DOHH2 (cell line): Measurements from ENCODE around the gene C10orf105.

Experiments used
- H3F3A ChIP-seq: fragments of 200-600 bp; sonication (generic), shearing (Covaris generic); 2 replicates; pipeline ENCODE4 v1.6.0; 2016; ENCODE audit warnings: antibody characterized with exemption, mild to moderate bottlenecking; ENCODE audit not compliant: control insufficient read depth, insufficient read depth
- H3K27ac ChIP-seq: fragments of 200-600 bp; sonication (generic); 2 replicates; pipeline ENCODE4 v1.5.1; 2014; ENCODE audit warnings: low read depth, mild to moderate bottlenecking, low read length, moderate library complexity
- H3K27me3 ChIP-seq: fragments of 200-600 bp; sonication (generic); 2 replicates; pipeline ENCODE4 v1.6.1; 2014; ENCODE audit warnings: mild to moderate bottlenecking, low read length, mixed read lengths; ENCODE audit not compliant: control insufficient read depth
- H3K36me3 ChIP-seq: fragments of 200-600 bp; sonication (generic); 2 replicates; pipeline ENCODE4 v1.6.1; 2014; ENCODE audit warnings: mild to moderate bottlenecking, low read length, moderate library complexity, mixed read lengths; ENCODE audit not compliant: control insufficient read depth
- H3K4me1 ChIP-seq: fragments of 200-600 bp; sonication (generic); 2 replicates; pipeline ENCODE4 v1.6.1; 2014; ENCODE audit warnings: mild to moderate bottlenecking, low read length, mixed read lengths; ENCODE audit not compliant: control insufficient read depth
- H3K4me2 ChIP-seq: fragments of 200-600 bp; sonication (generic); 2 replicates; pipeline ENCODE4 v1.6.0; 2014; ENCODE audit warnings: mild to moderate bottlenecking, low read length, moderate library complexity
- H3K4me3 ChIP-seq: fragments of 200-600 bp; sonication (generic); 2 replicates; pipeline ENCODE4 v1.5.1; 2014; ENCODE audit warnings: mild to moderate bottlenecking, low read length, mixed read lengths
- H3K79me2 ChIP-seq: fragments of 200-600 bp; sonication (generic); 2 replicates; pipeline ENCODE4 v1.6.1; 2014; ENCODE audit warnings: mild to moderate bottlenecking, low read length, mixed read lengths; ENCODE audit not compliant: control insufficient read depth
- H3K9me2 ChIP-seq: fragments of 200-600 bp; sonication (generic); replicated peaks from 2 replicates; pipeline ENCODE4 v1.6.1; 2014; ENCODE audit warnings: mild to moderate bottlenecking, low read length, mixed read lengths; ENCODE audit not compliant: control insufficient read depth
- H3K9me3 ChIP-seq: fragments of 200-600 bp; sonication (generic); 2 replicates; pipeline ENCODE4 v1.6.1; 2014; ENCODE audit warnings: antibody characterized with exemption, low read length, mixed read lengths; ENCODE audit not compliant: control insufficient read depth, insufficient read depth
- H4K20me1 ChIP-seq: fragments of 200-600 bp; sonication (generic); 2 replicates; pipeline ENCODE4 v1.6.0; 2014; ENCODE audit warnings: low read depth, mild to moderate bottlenecking, antibody characterized with exemption, low read length, moderate library complexity; ENCODE audit not compliant: control insufficient read depth, insufficient read depth
- CTCF ChIP-seq: fragments of 200-600 bp; sonication (generic); IDR thresholded peaks from one replicate; pipeline ENCODE4 v1.5.1; 2014; ENCODE audit warnings: antibody characterized with exemption, mild to moderate bottlenecking, low read depth, low read length; ENCODE audit not compliant: poor library complexity, severe bottlenecking
- EZH2phosphoT487 ChIP-seq: fragments of 200-600 bp; sonication (generic); IDR thresholded peaks from 2 replicates; pipeline ENCODE4 v1.6.1; 2017; ENCODE audit warnings: borderline replicate concordance, mild to moderate bottlenecking, antibody characterized with exemption, low read length, moderate library complexity, mixed read lengths

The C10orf105 gene

DNA sequence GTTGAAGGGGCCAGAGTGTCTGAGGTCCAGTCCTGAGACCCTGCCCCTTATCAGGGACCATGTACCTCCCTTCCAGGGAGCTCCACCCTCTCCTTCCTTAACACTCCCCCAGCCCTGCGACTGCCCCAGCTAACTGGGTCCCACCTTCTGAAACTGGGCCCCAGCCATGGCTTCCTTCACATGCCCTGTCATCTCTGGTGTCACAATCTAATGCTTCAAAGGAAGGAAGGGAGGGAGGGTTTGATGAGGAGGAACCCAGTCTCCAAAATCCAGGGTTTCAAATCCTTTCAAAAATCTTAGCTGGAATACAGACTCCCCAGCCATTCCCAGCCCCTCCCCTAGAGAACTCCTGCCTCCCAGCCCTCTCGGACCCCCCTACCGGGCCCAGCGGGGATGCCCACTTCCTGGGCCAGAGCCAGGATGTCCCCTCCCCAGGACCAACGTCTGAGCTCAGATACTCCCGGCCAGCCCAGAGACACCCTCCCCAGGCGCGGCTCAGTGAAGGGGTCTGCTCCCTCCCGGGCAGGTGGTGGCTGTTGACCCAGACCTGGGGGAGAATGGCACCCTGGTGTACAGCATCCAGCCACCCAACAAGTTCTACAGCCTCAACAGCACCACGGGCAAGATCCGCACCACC lies 18.0 kb downstream of the C10orf105 start:
- Histone ChIP-seq H3K27ac (no peak overlapping the region), H3F3A (no peaks in the 10 kb centered on the region), H3K9me2 (no peaks in the 10 kb centered on the region), H3K4me3 (no peak overlapping the region), H3K4me2 (no peak overlapping the region), H3K36me3 (no peaks in the 10 kb centered on the region), H3K9me3 (no peaks in the 10 kb centered on the region), H4K20me1 (no peaks in the 10 kb centered on the region), H3K4me1 (peaks cover 4% of the 10 kb centered on the region), H3K27me3 (peaks cover 19% of the 10 kb centered on the region), H3K79me2 (no peaks in the 10 kb centered on the region)
- TF ChIP-seq CTCF, result no peak
- TF ChIP-seq EZH2phosphoT487, result no peak

DNA sequence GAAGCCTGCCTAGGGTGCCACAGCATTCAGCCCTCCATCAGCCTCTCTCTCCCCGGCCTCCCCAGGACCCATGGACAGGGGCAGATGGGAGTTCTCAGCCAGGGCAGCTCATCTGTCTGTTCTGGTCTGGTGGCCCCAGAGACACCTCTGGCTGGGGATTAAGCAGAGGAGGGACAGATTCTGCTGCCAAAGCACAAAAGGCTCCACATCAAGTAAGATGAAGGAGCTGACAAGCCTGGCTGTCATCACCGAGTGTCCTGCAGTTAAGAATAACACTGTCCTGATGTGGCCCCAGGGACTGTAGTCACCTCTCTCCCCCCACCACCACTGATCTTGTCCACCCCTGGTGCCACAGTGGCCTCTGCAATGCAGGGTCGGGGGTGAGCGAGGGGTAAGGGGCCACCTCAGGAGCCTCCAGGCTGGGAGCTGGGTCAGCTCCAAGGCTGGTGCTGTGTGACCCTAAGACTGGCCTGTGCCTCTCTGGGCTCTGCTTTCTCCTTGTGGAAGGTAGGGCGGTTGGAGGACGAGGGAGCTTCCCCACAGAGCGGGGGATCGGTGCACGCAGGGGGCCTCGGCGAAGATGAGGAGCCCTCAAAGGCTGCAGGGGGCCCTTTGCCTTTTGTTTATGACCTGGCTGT lies 18.7 kb downstream of the C10orf105 start:
- TF ChIP-seq CTCF (no peak), EZH2phosphoT487 (no peak)
- Histone ChIP-seq H3K4me2 (no peak overlapping the region), H3K36me3 (no peaks in the 10 kb centered on the region), H3K9me3 (no peaks in the 10 kb centered on the region), H3K4me3 (no peak overlapping the region), H3K27me3 (peaks cover 19% of the 10 kb centered on the region), H4K20me1 (no peaks in the 10 kb centered on the region), H3K9me2 (no peaks in the 10 kb centered on the region), H3K4me1 (peaks cover 12% of the 10 kb centered on the region), H3K79me2 (no peaks in the 10 kb centered on the region), H3F3A (no peaks in the 10 kb centered on the region), H3K27ac (no peak overlapping the region)

GRCh38 chr10:71698737-71699136 lies 20.8 kb downstream of the C10orf105 start:
- H3K79me2 ChIP-seq, result no peaks in the 10 kb centered on the region
- no peak overlapping the region for H3K4me3 ChIP-seq
- H4K20me1 ChIP-seq, result peaks cover 5% of the 10 kb centered on the region; the same call in 1 of the 2 replicates
- peaks cover 19% of the 10 kb centered on the region for H3K27me3 ChIP-seq
- no peak overlapping the region for H3K27ac ChIP-seq
- no peaks in the 10 kb centered on the region for H3K36me3 ChIP-seq
- no peaks in the 10 kb centered on the region for H3F3A ChIP-seq
- no peak overlapping the region for H3K4me2 ChIP-seq
- no peaks in the 10 kb centered on the region for H3K9me2 ChIP-seq
- TF ChIP-seq CTCF, result no peak
- TF ChIP-seq EZH2phosphoT487, result no peak
- H3K4me1 ChIP-seq, result peaks cover 33% of the 10 kb centered on the region
- no peaks in the 10 kb centered on the region for H3K9me3 ChIP-seq
